GM21526 (cell line): ENCODE data around the gene C2orf78.
"Not testable (repeated sequence)": the region's sequence is repeated elsewhere in the genome, so short reads cannot be mapped to it uniquely, and the experiment has no call there.

ENCODE experiments used
- ATAC-seq: cut with Tn5 transposase; IDR thresholded peaks from one replicate; pipeline ENCODE4 v1.9.1; 2021; ENCODE audit warnings: moderate library complexity; ENCODE audit not compliant: unreplicated experiment, low FRiP score

The C2orf78 gene

DNA sequence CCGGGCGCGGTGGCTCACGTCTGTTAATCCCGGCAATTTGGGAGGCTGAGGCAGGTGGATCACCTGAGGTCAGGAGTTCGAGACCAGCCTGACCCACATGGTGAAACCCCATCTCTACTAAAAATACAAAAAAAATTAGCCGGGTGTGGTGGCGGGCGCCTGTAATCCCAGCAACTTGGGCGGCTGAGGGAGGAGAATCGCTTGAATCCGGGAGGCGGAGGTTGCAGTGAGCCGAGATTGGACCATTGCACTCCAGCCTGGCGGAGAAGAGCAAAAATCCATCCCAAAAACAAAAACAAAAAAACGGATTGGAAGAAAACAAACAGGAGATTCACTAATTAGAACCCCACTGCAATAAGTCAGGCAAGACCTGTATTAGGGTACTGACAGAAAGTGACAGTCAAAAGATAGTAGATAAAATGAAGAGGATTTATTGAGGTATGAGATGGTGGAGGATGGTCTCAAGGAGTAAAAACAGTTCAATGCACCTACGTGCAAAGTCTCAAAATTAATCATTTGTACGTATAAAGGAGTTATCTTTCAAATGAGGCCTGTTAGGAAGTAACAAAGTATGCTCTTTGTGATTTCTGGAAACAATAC, 5.0 kb upstream of the C2orf78 start:
- ATAC-seq: not testable (repeated sequence)

DNA sequence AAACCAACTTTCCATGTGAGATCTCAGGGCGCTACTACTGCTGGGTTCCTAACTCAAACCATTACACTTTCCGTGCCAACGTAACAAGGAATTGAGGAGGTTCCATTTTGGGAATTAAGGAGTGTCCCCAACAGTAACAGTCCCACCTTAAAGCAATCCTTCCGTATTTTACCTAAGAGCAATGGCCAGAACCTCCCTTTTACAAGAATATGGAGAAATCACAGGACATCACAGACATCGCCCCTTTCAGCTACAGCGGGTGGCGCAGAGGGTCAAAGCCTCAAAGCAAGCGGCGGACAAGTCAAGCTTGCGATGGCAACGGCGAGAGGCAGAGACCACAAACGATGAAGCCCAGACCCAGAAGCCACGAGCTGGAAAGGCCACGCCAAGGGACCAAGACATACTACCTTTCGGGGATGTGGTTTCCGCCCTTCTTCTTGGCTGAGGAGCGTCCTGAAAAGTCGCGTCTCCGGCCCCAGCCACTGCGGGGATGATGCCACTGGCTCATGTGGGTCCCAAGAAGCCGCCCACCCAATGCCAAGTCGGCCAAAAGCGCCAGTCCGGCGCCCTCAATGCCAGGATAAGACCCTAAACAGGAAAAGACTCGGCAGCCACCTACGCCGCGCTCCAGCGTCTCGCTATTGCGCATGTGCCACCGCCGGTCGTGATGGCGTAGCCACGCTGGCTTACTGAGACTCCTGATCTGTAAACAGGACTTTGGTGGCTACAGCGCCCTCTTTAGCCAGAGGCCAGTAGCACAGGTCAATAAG, 4.3 kb upstream of the C2orf78 start, which contains the start of gene DUSP11:
TSS of gene DUSP11 (minus strand) at position 637 of the 770 bp plus-strand sequence. CDS start at position 508, 129 bp downstream.
- peak; percentile 99 for ATAC-seq

DNA sequence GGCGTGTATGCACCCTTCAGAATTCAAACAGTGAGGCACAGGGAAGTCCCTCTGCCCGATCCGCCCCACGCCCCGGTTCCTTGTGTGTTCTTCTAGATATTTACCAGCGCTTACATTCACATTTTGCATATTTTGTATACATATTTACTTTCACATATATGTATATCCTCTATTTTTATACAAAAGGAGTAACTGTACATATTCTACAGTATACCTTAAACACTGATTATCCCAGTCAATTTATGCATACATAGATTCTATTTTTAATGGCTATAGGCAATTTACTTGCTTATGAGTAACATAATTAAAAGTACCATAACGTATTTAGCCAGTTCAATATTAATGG, 3.8 kb upstream of the C2orf78 start:
- ATAC-seq: no peak

- ATAC-seq: not testable (repeated sequence)
Observed at GRCh38 chr2:73783402-73783801, 581 bp upstream of the C2orf78 start.

DNA sequence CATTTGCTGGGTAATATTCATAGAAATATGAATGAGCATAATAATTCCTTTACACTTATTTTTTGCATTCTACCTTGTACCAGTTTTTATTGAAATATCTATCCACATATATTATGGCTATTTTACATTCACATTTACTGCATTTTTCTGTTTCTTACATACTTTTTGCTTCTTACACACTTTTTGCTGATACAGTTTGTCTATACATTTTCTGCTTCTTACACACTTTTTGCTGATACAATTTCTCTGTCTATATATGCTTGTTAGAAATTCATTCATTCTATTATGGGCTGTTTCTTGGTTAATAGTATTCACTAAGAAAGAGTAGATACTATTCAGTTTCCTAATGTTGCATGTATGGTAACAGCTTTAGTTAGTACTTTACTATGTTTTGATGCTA, 27.9 kb downstream of the C2orf78 start:
- no peak for ATAC-seq

DNA sequence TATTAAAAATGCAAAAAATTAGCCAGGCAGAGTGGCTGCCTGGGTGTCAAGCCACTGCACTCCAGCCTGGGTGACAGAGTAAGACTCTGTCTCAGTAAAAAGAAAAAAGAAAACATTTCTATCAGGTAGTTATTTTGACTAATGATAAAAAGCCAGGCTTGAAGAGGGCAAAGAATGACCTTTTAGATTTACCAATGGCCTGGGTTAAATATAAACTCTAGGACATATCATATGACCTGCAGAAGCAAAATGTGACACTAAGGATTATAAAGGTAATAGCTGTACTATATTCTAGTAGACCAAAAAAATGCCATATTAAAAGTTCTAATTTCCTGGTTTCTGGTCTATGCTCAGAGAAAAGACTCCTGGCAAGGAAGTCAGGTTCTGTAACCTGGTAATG, 28.7 kb downstream of the C2orf78 start:
- ATAC-seq: no peak

DNA sequence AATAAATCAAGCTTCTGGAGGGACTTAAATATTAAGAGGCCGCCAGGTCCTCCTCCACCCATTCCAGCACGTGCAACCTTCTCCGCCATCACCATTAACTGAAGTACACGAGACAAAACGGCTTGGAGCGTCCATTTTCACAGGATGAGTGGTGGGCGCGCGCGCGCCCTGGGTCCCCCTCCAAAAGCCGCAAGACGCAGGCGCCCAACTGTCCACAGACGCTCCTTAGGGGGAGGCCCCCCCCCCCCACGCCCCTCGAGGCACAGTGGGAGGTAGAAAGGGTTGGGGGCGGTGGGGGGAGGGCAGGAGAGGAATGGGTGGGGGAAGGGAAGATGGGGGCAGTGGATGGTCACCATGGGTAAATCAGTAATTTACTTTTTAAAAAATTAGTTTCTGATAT, 34.3 kb downstream of the C2orf78 start:
- no peak for ATAC-seq

- ATAC-seq: peak; percentile 67
Observed at GRCh38 chr2:73821227-73821626, 37.2 kb downstream of the C2orf78 start.

DNA sequence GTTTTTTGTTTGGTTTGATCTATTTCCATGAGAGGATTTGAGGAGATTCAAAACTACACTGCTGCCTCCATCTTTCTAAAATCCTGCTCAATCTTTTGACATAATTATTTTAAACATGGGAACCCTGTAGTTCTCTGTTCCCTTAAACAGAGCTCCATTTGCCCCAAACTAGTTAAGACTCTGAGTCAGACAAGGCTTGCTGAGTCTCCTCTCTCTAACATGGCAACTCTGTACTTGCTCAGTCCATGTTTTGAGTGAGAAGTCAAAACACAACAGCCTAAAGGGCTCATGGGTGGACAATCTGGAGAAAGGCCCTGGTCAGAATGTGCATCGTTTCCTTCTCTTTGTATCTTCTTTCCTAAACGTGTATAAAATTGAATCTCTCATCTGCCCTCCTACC, 37.7 kb downstream of the C2orf78 start:
- no peak for ATAC-seq

GRCh38 chr2:73822276-73822675, 38.3 kb downstream of the C2orf78 start:
- no peak for ATAC-seq

DNA sequence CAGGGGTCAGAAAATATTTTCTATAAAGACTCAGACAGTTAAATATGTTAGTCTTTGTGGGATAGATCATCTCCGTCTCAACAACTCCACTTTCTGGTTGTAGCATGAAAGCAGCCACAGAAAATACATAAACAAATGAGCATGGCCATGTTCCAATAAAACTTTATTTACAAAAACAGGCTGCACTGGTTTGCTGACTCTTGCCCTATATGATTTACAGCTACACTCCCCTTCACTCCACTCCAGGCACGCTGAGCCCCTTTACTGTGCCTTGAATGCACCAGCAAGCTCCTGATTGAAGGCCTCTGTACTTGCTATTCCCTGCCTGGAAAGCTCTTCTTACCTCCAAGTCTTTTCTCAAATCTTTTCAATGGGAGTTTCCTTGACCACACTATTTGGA, 39.0 kb downstream of the C2orf78 start:
- ATAC-seq: no peak

DNA sequence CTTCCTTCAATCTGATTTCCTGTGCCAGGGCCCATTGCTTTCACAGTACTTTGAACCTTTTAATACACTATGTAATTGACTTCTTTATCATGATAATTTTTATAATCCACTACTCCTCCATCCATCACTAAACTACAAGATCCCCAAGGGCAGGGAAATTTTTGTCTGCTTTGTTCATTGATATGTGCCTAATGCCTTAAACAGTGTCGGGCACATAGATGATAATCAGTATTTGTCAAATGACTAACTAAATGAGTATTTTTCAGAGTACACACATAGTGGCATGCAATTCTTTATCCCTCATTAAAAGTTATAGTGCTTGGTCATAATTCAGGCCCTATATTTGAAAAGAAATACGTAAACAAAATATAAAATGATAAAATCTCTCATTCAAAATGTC, 39.4 kb downstream of the C2orf78 start:
- ATAC-seq: no peak

DNA sequence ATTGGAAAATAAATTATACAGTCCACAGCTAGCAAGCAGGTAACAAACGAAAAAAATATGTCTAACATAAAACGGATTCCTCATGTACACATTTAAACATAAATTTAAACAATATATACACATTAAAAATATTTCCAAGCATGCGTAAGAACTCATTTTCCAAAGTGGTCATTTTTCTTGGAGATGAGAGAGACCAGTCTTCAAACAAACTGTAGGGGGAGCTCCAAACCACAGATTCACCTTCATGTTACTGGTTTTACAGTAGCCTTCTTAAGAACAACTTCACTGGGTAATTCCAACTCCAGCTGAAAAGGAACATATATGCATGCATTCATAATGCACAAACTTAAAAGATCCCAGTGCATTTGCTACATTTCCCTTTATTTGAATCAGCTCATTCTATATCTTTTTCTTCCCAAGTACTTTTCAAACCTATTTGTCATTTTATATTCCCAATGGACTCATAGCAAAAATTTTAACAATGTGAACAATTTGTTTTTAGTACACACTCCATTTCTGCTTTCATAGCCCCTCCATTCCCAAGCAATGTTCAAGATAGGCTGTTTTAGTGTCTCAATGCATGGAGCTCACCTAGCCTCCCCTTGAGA, 40.0 kb downstream of the C2orf78 start:
- no peak for ATAC-seq

- ATAC-seq: no peak
Observed at GRCh38 chr2:73825408-73825807, 41.4 kb downstream of the C2orf78 start.

DNA sequence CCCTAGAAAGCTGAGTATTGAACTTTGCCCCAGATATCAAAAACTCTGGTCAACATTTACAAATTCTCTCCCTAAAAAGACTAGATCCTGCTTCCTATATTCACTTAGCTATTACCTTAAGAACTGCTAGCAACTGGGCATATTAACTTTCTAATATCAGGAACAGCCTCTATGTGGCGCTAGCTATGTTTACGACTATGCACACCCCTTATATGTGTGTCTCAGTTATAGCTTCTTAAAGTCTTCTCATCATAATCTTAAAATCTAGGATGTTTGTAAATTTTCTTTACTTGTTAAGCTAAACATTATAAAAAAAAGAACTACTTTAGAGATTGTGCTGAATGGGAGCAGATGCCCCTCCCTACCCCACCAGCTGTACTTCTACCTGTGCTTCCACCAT, 43.0 kb downstream of the C2orf78 start:
- no peak for ATAC-seq

DNA sequence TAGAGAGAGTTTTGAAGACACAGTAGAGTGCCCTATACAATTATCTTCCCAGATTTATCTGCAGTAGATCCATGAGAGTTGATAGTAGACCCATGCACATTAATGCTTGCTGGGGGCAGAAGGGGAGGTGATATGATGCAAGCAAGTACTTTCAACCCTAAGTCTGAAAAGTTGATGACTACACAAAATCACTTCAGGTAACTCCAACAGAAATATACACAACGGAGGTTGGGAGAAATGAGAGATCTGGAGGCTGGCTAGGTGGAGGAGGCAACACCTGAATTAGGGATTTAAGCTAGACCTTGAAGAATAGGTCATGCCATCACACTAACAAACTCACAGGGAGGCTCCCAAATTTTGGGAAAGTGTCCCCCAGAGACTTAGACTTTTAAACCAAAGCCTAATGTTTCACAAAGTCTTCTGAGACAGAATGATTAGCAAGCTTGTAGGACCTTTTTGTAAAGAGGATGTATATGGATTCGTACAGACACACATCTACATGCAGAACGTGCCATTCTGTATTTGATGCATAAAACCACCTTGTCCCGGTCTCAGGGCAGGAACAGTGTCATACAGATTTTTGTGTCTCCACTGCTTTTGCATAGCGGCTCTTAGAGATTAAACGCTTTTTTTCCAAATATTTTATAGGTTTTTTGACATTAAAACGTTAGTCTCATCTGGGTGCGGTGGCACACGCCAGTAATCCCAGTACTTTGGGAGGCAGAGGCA, 43.8 kb downstream of the C2orf78 start:
- ATAC-seq: no peak

DNA sequence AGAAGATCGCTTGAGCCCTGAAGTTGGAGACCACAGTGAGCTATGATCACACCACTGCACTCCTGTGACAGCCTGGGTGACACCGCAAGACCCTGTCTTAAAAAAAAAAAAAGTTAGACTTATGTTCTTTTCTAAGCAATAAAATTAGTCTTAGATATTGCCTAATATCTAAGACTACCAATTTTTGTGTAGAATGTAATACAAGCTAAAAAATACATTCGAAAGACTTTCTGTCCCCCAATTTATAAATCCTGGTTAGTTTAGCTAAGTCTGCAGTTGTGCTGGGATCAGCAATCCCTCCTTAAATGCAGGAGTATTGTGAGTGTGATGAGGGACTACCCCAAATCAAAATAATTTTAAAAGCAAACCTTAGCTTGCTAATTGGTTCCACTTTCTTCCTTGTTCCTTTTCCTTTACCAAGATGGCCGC, 44.4 kb downstream of the C2orf78 start:
- ATAC-seq: no peak

DNA sequence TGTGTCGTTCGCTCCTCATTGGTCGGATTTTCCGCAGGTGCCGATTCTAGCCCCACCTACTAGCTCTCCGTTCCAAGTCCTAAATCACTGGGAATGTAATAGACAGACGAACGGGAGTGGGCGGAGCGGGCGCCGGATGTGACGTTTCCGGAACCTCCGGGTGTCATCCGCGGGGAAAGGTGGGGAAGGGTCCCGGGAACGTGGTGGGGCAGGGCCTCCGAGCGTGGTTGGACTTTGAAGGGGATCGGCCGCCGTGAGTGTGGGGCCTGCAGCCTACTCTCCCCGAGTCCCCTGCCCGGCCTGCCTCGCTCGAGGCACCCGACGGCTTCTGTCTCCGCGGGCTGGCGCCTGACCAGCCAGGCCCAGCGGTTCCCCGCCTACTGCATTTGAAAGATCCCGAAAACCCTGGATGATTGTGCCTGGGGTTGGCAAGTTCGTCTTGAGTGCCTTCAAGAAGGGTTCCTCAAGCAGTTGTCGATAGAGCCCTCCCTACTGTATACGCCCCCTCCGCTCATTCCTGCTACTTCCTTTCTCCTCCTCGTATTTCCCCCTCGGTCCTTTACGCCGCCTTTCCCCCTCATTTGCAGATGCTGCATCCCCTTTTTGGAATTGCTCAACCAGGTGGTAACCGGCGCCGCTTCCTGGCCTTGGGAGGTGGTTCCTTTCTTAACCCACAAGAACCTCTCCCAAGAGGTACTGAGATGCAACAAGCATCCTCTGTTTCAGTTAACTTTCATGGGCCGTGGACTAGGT, 45.0 kb downstream of the C2orf78 start, which contains the start of gene STAMBP:
TSS of gene STAMBP (plus strand) at position 144 of the 753 bp plus-strand sequence. CDS start 1,896 bp downstream, outside the sequence.
- peak; percentile 77 for ATAC-seq

DNA sequence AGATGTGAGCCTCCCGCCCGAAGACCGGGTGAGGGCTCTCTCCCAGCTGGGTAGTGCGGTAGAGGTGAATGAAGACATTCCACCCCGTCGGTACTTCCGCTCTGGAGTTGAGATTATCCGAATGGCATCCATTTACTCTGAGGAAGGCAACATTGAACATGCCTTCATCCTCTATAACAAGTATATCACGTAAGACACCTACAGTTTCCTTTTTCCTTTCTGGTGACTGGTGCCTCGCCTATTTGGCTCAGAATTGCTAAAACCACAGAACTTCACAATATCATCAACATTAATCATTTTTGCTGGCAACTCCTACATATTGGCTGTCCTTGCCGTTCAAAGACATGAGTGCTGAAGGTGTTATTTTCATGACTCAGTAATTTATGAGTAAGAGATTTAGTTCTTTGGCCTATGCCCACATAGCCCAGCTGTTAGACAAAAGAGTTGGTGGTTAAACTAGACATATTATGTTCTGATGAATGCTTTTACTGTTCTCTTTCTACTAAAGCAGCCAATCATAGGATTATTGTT, 47.0 kb downstream of the C2orf78 start:
- ATAC-seq: no peak

GRCh38 chr2:73832930-73833329, 48.9 kb downstream of the C2orf78 start:
- no peak for ATAC-seq
